Nephron (organoid): ENCODE data around the gene NMU.
"Not testable (repeated sequence)": the region's sequence is repeated elsewhere in the genome, so short reads cannot be mapped to it uniquely, and the experiment has no call there.

ENCODE experiments used
- H3K27ac Mint-ChIP-seq, 3 experiments: 2 replicates each; pipeline ENCODE4 v1.8.0; 2020; ENCODE audit warnings: mixed read lengths in 3 of 3, mild to moderate bottlenecking in 2 of 3, moderate library complexity in 1 of 3
- H3K27me3 Mint-ChIP-seq: 2 replicates; pipeline ENCODE4 v1.8.0; 2021; ENCODE audit warnings: low read depth, mild to moderate bottlenecking, moderate library complexity, mixed read lengths
- H3K36me3 Mint-ChIP-seq: 2 replicates; pipeline ENCODE4 v1.8.0; 2020; ENCODE audit warnings: low read depth, mixed read lengths
- H3K4me1 Mint-ChIP-seq: 2 replicates; pipeline ENCODE4 v1.8.0; 2020; ENCODE audit warnings: mixed read lengths
- H3K4me3 Mint-ChIP-seq, 3 experiments: 2 replicates each; pipeline ENCODE4 v1.8.0; 2020; ENCODE audit warnings: mild to moderate bottlenecking in 3 of 3, mixed read lengths in 3 of 3, moderate library complexity in 2 of 3
- H3K9me3 Mint-ChIP-seq: 2 replicates; pipeline ENCODE4 v1.8.0; 2020; ENCODE audit warnings: mixed read lengths
- CTCF ChIP-seq, 3 experiments: fragments of 200-600 bp; sonication (generic); IDR thresholded peaks; one replicate each; pipeline ENCODE4 v1.5.0; 2021; ENCODE audit warnings: antibody characterized with exemption in 3 of 3; ENCODE audit not compliant: unreplicated experiment in 3 of 3

Gene NMU

GRCh38 chr4:55635282-55635681, 816 bp downstream of the NMU start:
- H3K27me3 Mint-ChIP-seq = peaks cover 46% of the 10 kb centered on the region
- H3K9me3 Mint-ChIP-seq = peaks cover 13% of the 10 kb centered on the region
- no peak for TF ChIP-seq CTCF (IDR thresholded peaks at IDR 0.05; ENCODE audit: unreplicated experiment in 3 of 3)
- peaks cover 20% of the 10 kb centered on the region for H3K4me1 Mint-ChIP-seq
- no peak overlapping the region for H3K27ac Mint-ChIP-seq
- no peaks in the 10 kb centered on the region for H3K36me3 Mint-ChIP-seq
- H3K4me3 Mint-ChIP-seq = peak overlapping the region; percentile 76 to 93 (median 82)

- Mint-ChIP-seq H3K4me1 (peaks cover 20% of the 10 kb centered on the region), H3K4me3 (peak overlapping the region; percentile 76 to 93 (median 82))
Observed at GRCh38 chr4:55634417-55635128, 1.5 kb downstream of the NMU start.

GRCh38 chr4:55633903-55634302, 2.2 kb downstream of the NMU start:
- no peak for TF ChIP-seq CTCF (IDR thresholded peaks at IDR 0.05; ENCODE audit: unreplicated experiment in 3 of 3)
- Mint-ChIP-seq H3K4me1 (peaks cover 20% of the 10 kb centered on the region), H3K27me3 (peaks cover 46% of the 10 kb centered on the region), H3K9me3 (peaks cover 13% of the 10 kb centered on the region), H3K4me3 (no peak overlapping the region), H3K27ac (no peak overlapping the region), H3K36me3 (no peaks in the 10 kb centered on the region)

More at GRCh38 chr4:55634417-55635128, 1.5 kb downstream of the NMU start:
- TF ChIP-seq CTCF (IDR thresholded peaks at IDR 0.05; ENCODE audit: unreplicated experiment in 3 of 3) = no peak
- H3K27me3 Mint-ChIP-seq = peaks cover 46% of the 10 kb centered on the region
- H3K27ac Mint-ChIP-seq = no peak overlapping the region
- peaks cover 13% of the 10 kb centered on the region for H3K9me3 Mint-ChIP-seq
- H3K36me3 Mint-ChIP-seq = no peaks in the 10 kb centered on the region

- Mint-ChIP-seq H3K36me3 (no peaks in the 10 kb centered on the region), H3K27me3 (no peaks in the 10 kb centered on the region), H3K4me3 (no peak overlapping the region), H3K9me3 (peaks cover 13% of the 10 kb centered on the region), H3K4me1 (no peaks in the 10 kb centered on the region), H3K27ac (no peak overlapping the region)
- no peak for TF ChIP-seq CTCF (IDR thresholded peaks at IDR 0.05; ENCODE audit: unreplicated experiment in 3 of 3)
Observed at GRCh38 chr4:55625835-55626234, 10.3 kb downstream of the NMU start.

- not testable (repeated sequence) for H3K9me3 Mint-ChIP-seq, H3K4me3 Mint-ChIP-seq, H3K27ac Mint-ChIP-seq, H3K4me1 Mint-ChIP-seq, H3K36me3 Mint-ChIP-seq, H3K27me3 Mint-ChIP-seq
Observed at GRCh38 chr4:55624063-55624462, 12.0 kb downstream of the NMU start.

- Mint-ChIP-seq H3K36me3 (no peaks in the 10 kb centered on the region), H3K4me1 (no peaks in the 10 kb centered on the region), H3K27me3 (no peaks in the 10 kb centered on the region), H3K9me3 (no peaks in the 10 kb centered on the region), H3K27ac (no peak overlapping the region), H3K4me3 (peak overlapping the region; percentile 53 to 72 (median 69))
- TF ChIP-seq CTCF (IDR thresholded peaks at IDR 0.05; ENCODE audit: unreplicated experiment in 3 of 3) = no peak
Observed at GRCh38 chr4:55618546-55619143, 17.5 kb downstream of the NMU start.
